CMK (cell line): ENCODE measurements around the gene ALPK3.

Experiments
- DNase-seq: peaks from one replicate; pipeline ENCODE4 v3.0.0-alpha.2; 2010; ENCODE audit warnings: low read depth

Gene ALPK3

GRCh38 chr15:84846269-84846668, 29.1 kb downstream of the ALPK3 start:
- no peak for DNase-seq

- no peak for DNase-seq
Observed at GRCh38 chr15:84847382-84847781, 30.2 kb downstream of the ALPK3 start.

- DNase-seq: no peak
Observed at GRCh38 chr15:84852212-84852611, 35.1 kb downstream of the ALPK3 start.

- no peak for DNase-seq
Observed at GRCh38 chr15:84855136-84855535, 38.0 kb downstream of the ALPK3 start.

- no peak for DNase-seq
Observed at GRCh38 chr15:84855765-84856164, 38.6 kb downstream of the ALPK3 start.

GRCh38 chr15:84856731-84857417, 39.7 kb downstream of the ALPK3 start:
- no peak for DNase-seq

- DNase-seq: no peak
Observed at GRCh38 chr15:84857418-84858004, 40.4 kb downstream of the ALPK3 start.

- no peak for DNase-seq
Observed at GRCh38 chr15:84858231-84858630, 41.1 kb downstream of the ALPK3 start.

GRCh38 chr15:84859144-84859543, 42.0 kb downstream of the ALPK3 start:
- no peak for DNase-seq

- DNase-seq: no peak
Observed at GRCh38 chr15:84859651-84860050, 42.5 kb downstream of the ALPK3 start.

- DNase-seq: no peak
Observed at GRCh38 chr15:84861781-84862180, 44.6 kb downstream of the ALPK3 start.

GRCh38 chr15:84862214-84862975, 45.2 kb downstream of the ALPK3 start:
- DNase-seq: no peak

GRCh38 chr15:84863565-84864443, 46.6 kb downstream of the ALPK3 start:
- no peak for DNase-seq

GRCh38 chr15:84864444-84864795, 47.3 kb downstream of the ALPK3 start:
- DNase-seq: no peak

- DNase-seq: no peak
Observed at GRCh38 chr15:84865074-84865569, 48.0 kb downstream of the ALPK3 start.

- DNase-seq: no peak
Observed at GRCh38 chr15:84868037-84868880, 51.1 kb downstream of the ALPK3 start.

- DNase-seq: no peak
Observed at GRCh38 chr15:84869510-84869909, 52.4 kb downstream of the ALPK3 start.

GRCh38 chr15:84871428-84871985, 54.4 kb downstream of the ALPK3 start:
- DNase-seq: no peak

- no peak for DNase-seq
Observed at GRCh38 chr15:84872009-84872910, 55.1 kb downstream of the ALPK3 start.

GRCh38 chr15:84873997-84874396, 56.8 kb downstream of the ALPK3 start:
- no peak for DNase-seq
